Bronchial epithelial cell (primary cell): ENCODE results near the gene TICRR. TPM values are rescaled to one million over a fixed set of nuclear protein-coding genes. Genes with fewer than 3 reads are reported as not detected.

Source experiments
- DNase-seq: peaks from one replicate; pipeline ENCODE4 v3.0.0-alpha.2; 2010; ENCODE audit warnings: low read depth
- FAIRE-seq: peaks from 2 replicates; lab custom pipeline; 2011; peaks lifted over from hg19 to GRCh38; lab: Jason Lieb, UNC
- H3K27me3 ChIP-seq: 2 replicates; pipeline ENCODE4 v1.5.1; 2011; ENCODE audit warnings: low read length; ENCODE audit not compliant: control insufficient read depth, insufficient read depth
- H3K36me3 ChIP-seq: 2 replicates; pipeline ENCODE4 v1.5.1; 2011; ENCODE audit warnings: low read length; ENCODE audit not compliant: control insufficient read depth, insufficient read depth
- H3K4me3 ChIP-seq: 2 replicates; pipeline ENCODE4 v1.5.1; 2011; ENCODE audit warnings: mild to moderate bottlenecking, low read depth, low read length, control low read depth
- CTCF ChIP-seq: IDR thresholded peaks from 2 replicates; pipeline ENCODE4 v1.5.1; 2011; ENCODE audit warnings: mild to moderate bottlenecking, moderate library complexity, low read length, control low read depth, inconsistent platforms; ENCODE audit not compliant: insufficient read depth, severe bottlenecking
- total RNA-seq: library from RNA; depleted of rRNA; stranded (reverse); fragments of >200 nt; gene quantifications from 2 replicates; pipeline ENCODE4 v1.2.1, GENCODE V29; 2014

TICRR gene
- total RNA-seq, 1 donor from 2014 or later = 0.26 TPM

- Histone ChIP-seq H3K36me3 (no peaks in the 10 kb centered on the region), H3K27me3 (peaks cover 2% of the 10 kb centered on the region), H3K4me3 (no peak overlapping the region)
- peak; percentile 64 for FAIRE-seq
- TF ChIP-seq CTCF = no peak
- DNase-seq = no peak
Measured at GRCh38 chr15:89674526-89674925, 99.3 kb downstream of the TICRR start.

GRCh38 chr15:89675606-89676005, 100.3 kb downstream of the TICRR start:
- Histone ChIP-seq H3K4me3 (no peak overlapping the region), H3K27me3 (peaks cover 2% of the 10 kb centered on the region), H3K36me3 (no peaks in the 10 kb centered on the region)
- DNase-seq (no peak), FAIRE-seq (no peak)
- no peak for TF ChIP-seq CTCF

GRCh38 chr15:89677381-89677780, 102.1 kb downstream of the TICRR start:
- FAIRE-seq (no peak), DNase-seq (no peak)
- Histone ChIP-seq H3K27me3 (peaks cover 2% of the 10 kb centered on the region), H3K36me3 (no peaks in the 10 kb centered on the region), H3K4me3 (no peak overlapping the region)
- no peak for TF ChIP-seq CTCF

Other genes starting within 250 kb of the TICRR start
- gene POLG, start 240.6 kb upstream of the TICRR start, total RNA-seq = 85.6 and 93.7 TPM in 2 replicates
- 247 and 322 TPM in 2 replicates for gene RHCG, start 78.9 kb upstream of the TICRR start, total RNA-seq
- gene KIF7, start 80.0 kb downstream of the TICRR start, total RNA-seq = 1.3 and 2.1 TPM in 2 replicates
- under 0.01 and 0.51 TPM in 2 replicates for gene PLIN1, start 103.9 kb downstream of the TICRR start, total RNA-seq
- 5.8 and 10.0 TPM in 2 replicates for gene PEX11A, start 115.3 kb downstream of the TICRR start, total RNA-seq
- gene WDR93, start 115.3 kb downstream of the TICRR start, total RNA-seq = not detected in 2 replicates
- gene MESP1, start 175.8 kb downstream of the TICRR start, total RNA-seq = 0.26 and 1.4 TPM in 2 replicates
- gene MESP2, start 200.9 kb downstream of the TICRR start, total RNA-seq = 0.13 and 0.26 TPM in 2 replicates
- gene ANPEP, start 239.4 kb downstream of the TICRR start, total RNA-seq = 0.13 and 0.53 TPM in 2 replicates